Subcutaneous adipose tissue (tissue), 4 donors: ENCODE measurements around the gene PCNX3. TPM values are rescaled to one million over a fixed set of nuclear protein-coding genes. Genes with fewer than 3 reads are reported as not detected.

Experiments used
- CTCF ChIP-seq: fragments of 450-650 bp; IDR thresholded peaks from one replicate; pipeline ENCODE4 v1.5.1; 2016; ENCODE audit warnings: low read depth, mild to moderate bottlenecking, control low read depth, antibody characterized with exemption, moderate library complexity
- total RNA-seq, 4 donors: library from RNA; depleted of rRNA; stranded (reverse); fragments of >200 nt; gene quantifications; one replicate each; pipeline ENCODE4 v1.1.0, GENCODE V29; 2016

Gene PCNX3
- total RNA-seq, 4 donors from 2014 or later = 10.3 to 25.2 (median 11.2) TPM

- no peak for TF ChIP-seq CTCF
Observed at GRCh38 chr11:65607614-65608426, 7.8 kb upstream of the PCNX3 start.

GRCh38 chr11:65609229-65609628 lies 6.3 kb upstream of the PCNX3 start:
- TF ChIP-seq CTCF = no peak

- TF ChIP-seq CTCF = no peak
Observed at GRCh38 chr11:65609665-65610064, 5.9 kb upstream of the PCNX3 start.

- TF ChIP-seq CTCF = no peak
Observed at GRCh38 chr11:65610404-65610803, 5.2 kb upstream of the PCNX3 start.

GRCh38 chr11:65611028-65611757 lies 4.4 kb upstream of the PCNX3 start:
- no peak for TF ChIP-seq CTCF

GRCh38 chr11:65611758-65612603 lies 3.6 kb upstream of the PCNX3 start:
- TF ChIP-seq CTCF = no peak
